Medulla oblongata (tissue), 1 donor: ENCODE results near the gene CSPG4.
"Not testable (repeated sequence)": the region's sequence is repeated elsewhere in the genome, so short reads cannot be mapped to it uniquely, and the experiment has no call there.

ENCODE experiments used
- DNase-seq: peaks from one replicate; pipeline ENCODE4 v3.0.0-alpha.2; 2015; ENCODE audit errors: extremely low spot score

CSPG4 gene, protein sequence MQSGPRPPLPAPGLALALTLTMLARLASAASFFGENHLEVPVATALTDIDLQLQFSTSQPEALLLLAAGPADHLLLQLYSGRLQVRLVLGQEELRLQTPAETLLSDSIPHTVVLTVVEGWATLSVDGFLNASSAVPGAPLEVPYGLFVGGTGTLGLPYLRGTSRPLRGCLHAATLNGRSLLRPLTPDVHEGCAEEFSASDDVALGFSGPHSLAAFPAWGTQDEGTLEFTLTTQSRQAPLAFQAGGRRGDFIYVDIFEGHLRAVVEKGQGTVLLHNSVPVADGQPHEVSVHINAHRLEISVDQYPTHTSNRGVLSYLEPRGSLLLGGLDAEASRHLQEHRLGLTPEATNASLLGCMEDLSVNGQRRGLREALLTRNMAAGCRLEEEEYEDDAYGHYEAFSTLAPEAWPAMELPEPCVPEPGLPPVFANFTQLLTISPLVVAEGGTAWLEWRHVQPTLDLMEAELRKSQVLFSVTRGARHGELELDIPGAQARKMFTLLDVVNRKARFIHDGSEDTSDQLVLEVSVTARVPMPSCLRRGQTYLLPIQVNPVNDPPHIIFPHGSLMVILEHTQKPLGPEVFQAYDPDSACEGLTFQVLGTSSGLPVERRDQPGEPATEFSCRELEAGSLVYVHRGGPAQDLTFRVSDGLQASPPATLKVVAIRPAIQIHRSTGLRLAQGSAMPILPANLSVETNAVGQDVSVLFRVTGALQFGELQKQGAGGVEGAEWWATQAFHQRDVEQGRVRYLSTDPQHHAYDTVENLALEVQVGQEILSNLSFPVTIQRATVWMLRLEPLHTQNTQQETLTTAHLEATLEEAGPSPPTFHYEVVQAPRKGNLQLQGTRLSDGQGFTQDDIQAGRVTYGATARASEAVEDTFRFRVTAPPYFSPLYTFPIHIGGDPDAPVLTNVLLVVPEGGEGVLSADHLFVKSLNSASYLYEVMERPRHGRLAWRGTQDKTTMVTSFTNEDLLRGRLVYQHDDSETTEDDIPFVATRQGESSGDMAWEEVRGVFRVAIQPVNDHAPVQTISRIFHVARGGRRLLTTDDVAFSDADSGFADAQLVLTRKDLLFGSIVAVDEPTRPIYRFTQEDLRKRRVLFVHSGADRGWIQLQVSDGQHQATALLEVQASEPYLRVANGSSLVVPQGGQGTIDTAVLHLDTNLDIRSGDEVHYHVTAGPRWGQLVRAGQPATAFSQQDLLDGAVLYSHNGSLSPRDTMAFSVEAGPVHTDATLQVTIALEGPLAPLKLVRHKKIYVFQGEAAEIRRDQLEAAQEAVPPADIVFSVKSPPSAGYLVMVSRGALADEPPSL (N-terminal part only)

DNA sequence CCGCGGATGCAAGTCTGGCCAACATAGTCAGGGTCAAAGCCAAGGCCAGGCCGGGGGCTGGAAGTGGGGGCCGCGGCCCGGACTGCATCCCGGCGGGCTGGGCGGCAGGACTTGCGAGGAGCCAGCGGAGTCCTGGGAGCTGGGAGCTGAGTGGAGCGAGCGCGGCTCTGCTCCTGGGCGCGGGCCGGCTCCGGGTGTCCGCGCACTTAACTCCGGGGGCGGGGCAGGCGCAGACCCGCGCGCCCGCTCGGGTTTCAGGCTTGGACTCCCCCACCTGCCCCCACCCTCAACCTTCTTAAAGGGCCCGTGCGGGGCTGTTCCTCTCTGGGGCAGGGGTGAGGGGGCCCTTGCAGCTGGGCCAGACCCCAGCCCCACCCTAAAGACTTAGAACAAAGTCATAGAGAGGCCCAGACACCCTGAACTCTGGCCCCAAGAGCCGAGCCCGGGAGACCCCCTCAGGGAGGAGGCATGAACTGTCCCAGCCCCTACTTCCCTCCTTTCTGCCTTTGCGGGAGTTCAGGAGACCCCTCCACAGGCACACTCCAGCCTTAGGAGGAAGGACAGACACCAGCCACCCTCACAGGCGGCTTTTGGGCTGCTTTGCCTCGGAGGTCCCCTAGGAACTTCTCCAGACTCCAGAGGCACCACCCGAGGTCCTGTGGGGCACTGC is at the start of gene CSPG4:
Gene CSPG4, minus strand, starts transcription at position 181 of the 670 bp plus-strand sequence. Its CDS starts 93 bp downstream, at position 88.
- no peak for DNase-seq

DNA sequence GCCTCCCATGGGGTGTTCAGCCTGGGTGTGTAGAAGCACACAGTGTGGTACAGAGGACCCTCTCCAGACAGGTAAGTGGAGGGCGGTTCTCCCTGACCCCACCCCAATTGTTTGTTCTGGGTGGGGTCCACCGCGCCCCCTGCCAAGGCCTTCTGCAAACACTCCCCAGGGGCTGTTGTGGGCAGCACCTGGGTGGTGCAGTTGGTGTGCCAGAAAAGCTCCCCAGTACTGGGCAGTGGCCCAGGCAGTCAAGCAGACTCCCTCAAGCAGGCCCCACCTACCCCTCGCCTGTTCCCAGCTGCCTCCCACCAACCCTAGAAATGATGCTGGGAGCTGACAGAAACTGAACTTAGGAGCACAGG is 49.7 kb upstream of the CSPG4 start:
- not testable (repeated sequence) for DNase-seq

DNA sequence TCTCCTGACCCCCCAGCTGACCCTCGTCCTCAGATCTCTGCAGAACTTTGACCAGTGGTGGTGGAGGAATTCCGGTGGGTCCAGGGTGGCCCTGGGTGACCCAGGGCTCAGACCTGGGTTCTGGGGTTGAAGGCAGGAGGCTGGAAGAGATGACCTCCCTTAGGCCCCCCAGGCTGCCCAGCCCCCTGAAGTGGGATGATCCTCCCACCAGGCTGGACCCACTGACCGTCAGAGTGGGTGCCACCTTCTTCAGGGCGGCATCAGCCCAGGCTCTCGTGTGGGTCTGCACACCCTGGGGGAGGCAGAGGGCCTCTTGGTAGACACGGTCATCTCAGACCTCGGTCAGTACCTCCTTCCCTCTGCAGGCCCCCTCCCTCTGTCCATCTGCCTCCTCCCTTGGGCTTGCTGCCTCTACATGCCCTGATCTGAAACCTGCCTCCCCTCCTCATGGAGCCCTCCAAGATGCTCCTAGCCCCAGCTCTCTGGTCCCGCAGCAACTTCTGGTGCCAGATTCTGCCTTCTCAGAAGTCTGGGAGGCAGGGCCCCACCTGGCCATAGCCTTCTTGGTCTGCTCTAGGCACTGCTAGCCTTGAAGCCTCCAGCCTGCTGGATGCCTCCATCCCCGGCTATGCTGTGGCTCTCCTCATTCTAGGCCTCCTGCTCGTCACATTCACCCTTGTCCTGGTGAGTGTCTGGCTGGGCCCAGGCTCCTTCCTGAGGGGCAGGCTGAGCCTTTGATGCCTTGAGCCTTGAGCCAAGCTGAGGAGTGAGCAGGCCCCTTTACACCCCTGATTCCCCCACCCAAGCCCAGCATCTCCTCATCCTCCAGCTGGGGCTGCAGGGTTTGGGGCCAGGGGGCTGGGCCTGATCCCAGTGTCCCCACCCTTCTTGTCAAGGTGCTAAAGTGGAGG is 49.1 kb upstream of the CSPG4 start:
- no peak for DNase-seq

GRCh38 chr15:75760704-75761435 is 48.2 kb upstream of the CSPG4 start:
- no peak for DNase-seq

- DNase-seq = not testable (repeated sequence)
Measured at GRCh38 chr15:75760131-75760520, 47.5 kb upstream of the CSPG4 start.

- no peak for DNase-seq
Measured at GRCh38 chr15:75759416-75760130, 46.9 kb upstream of the CSPG4 start.

- peak; percentile 94 for DNase-seq
Measured at GRCh38 chr15:75758071-75758872, 45.6 kb upstream of the CSPG4 start.

GRCh38 chr15:75754871-75755270 is 42.2 kb upstream of the CSPG4 start:
- not testable (repeated sequence) for DNase-seq

GRCh38 chr15:75753145-75753544 is 40.5 kb upstream of the CSPG4 start:
- no peak for DNase-seq

- no peak for DNase-seq
Measured at GRCh38 chr15:75751891-75752290, 39.2 kb upstream of the CSPG4 start.

GRCh38 chr15:75751116-75751875 is 38.6 kb upstream of the CSPG4 start:
- no peak for DNase-seq

DNA sequence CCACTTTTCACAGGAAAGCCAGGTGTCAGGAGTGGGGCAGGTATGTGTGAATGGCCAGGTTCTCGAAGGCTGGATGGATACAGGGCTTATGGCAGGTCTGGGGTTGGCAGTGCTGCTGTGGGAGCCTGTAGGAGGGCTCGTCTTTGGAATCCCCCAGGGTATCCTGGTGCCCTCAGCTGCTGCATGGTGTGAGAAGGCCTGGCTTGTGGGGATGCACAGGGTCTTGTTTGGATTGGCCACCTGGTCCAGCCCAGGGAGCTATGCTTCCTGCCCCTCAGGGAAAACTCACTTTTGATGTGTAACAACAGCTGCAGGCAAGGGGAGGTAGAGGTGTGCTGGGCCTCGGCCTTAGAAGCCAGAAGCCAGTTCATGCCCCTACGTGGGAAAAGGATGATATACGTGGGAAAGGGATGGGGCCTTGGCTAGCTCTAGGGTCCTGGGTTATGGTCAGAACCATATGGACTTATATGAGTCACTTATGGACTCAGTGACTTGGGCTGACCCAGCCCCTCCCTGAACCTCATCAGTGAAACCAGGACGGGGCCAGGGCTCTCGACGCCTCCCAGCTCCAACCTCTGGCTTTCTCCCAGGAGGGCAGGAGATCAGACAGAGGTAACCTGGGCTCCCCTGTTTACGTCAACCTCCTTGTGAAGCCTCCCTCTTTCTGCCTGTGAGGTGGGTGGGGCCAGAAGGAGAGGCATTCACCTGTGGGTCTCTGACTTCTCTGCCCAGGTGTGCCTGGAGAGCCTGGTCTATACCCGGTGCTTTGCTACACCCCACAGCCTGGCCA is 37.8 kb upstream of the CSPG4 start:
- DNase-seq = no peak

- DNase-seq = no peak
Measured at GRCh38 chr15:75749820-75750219, 37.2 kb upstream of the CSPG4 start.

- DNase-seq = not testable (repeated sequence)
Measured at GRCh38 chr15:75748882-75749281, 36.2 kb upstream of the CSPG4 start.

- not testable (repeated sequence) for DNase-seq
Measured at GRCh38 chr15:75747121-75747520, 34.5 kb upstream of the CSPG4 start.

GRCh38 chr15:75745305-75745704 is 32.7 kb upstream of the CSPG4 start:
- no peak for DNase-seq
